HG03571 (cell line): ENCODE results near the gene GRM1.

ENCODE experiments used
- ATAC-seq: cut with Tn5 transposase; IDR thresholded peaks from one replicate; pipeline ENCODE4 v1.9.1; 2021; ENCODE audit not compliant: unreplicated experiment

The GRM1 gene

DNA sequence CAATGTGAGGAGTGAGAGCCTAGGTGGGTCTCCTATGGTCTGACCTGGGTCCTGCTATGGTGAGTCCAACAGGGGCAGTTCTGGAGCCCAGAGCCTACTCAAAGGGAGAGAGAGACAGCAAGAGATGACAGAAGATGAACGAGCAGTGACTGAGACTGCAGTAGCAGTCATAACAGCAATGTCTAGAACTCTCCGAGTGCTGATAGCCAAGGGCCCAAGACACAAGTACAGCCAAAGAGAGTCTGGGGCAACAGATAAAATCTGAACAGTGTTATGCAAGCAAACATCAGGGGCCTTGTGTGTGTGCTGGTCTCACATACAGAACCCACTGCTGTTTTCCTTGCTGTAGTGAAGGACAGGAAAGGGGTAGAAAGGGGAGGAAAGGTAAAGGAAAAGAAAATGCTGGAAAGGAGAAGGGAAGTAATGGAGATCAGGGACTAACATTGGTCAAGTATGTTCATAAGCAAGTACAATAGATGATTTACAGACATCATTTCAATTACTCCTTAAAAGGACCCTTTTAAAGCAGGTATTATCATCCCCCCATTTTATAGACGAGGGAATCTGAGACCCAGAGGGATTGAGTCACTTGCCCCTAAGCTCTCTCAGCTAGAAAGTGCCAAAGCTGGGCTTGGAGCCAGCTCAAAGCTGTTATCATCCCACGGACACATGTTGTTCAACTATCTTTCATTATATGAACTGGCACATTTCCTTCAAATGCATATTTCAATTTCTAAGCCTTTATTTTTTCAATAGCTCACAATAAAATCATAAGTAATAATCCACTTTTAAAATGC, 332.5 kb downstream of the GRM1 start:
- ATAC-seq, result no peak

- ATAC-seq, result no peak
Observed at GRCh38 chr6:146363838-146364607, 335.2 kb downstream of the GRM1 start.

- ATAC-seq, result no peak
Observed at GRCh38 chr6:146364816-146365594, 336.1 kb downstream of the GRM1 start.

DNA sequence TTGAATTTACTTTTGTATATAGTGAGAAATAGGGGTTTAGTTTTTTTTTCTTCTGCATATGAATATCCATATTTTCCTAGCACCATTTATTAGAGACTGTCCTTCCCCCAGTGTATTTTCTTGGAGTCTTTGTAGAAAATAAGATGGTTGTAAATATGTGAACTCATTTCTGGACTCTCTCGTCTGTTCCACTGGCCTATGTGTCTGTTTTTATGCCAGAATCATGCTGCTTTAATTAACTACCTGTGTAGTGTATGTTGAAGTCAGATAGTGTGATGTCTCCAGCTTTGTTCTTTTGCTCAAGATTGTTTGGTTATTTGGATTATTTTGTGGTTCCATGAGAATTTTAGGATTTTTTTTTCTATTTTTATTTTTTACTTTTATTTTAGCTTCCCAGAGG, 338.2 kb downstream of the GRM1 start:
- ATAC-seq, result no peak

GRCh38 chr6:146369866-146370265, 341.0 kb downstream of the GRM1 start:
- ATAC-seq, result no peak

GRCh38 chr6:146381486-146381885, 352.6 kb downstream of the GRM1 start:
- no peak for ATAC-seq

DNA sequence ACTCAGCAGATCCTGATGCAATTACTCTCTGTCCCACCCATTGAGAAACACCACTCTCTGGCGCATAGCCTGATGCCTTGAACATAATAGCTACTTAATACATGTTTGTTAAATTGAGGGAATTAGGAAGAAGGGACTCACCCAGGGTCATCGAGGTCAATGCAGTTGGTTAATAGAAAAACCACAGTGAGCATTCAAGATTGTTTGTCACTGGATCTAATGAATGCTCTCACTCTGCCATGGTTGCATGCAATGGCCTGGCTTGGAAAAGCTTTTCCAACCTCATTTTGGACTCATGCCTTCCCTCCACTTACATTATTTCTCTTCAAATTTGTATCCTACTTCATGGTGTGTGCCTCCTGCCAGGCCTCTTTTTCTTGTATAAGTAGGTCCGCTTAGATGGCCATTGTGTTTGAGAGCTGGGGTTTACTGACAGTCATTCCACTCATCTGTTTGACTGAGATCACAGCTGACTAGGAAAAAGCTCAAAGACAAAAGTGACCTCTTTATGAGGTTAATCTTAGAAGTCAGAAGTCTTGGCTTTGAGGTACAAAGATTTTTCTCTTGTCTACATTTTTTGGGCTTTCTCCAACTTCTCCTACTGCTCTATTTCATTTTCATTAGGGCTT, 360.0 kb downstream of the GRM1 start:
- ATAC-seq, result no peak

- ATAC-seq, result no peak
Observed at GRCh38 chr6:146389740-146390139, 360.9 kb downstream of the GRM1 start.

- no peak for ATAC-seq
Observed at GRCh38 chr6:146397638-146398037, 368.8 kb downstream of the GRM1 start.

DNA sequence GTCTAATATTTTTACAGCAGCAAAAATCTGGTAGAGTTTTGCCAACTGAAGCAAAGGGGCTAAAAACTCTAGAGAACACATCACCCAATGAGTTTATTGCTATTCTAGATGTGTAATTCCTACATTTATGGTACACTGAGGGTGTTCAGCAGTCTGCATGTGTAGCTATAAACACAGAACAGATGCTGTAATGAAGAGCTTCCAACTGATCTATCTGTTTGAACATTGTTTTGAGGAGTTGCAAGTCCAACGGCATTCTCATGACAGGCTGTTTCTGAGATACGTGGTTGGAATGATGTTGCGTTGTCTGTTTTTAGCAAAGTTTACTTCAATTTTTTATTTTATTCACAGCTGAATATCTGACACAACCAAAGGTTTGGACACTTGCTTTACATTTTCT, 373.6 kb downstream of the GRM1 start:
- ATAC-seq, result no peak

DNA sequence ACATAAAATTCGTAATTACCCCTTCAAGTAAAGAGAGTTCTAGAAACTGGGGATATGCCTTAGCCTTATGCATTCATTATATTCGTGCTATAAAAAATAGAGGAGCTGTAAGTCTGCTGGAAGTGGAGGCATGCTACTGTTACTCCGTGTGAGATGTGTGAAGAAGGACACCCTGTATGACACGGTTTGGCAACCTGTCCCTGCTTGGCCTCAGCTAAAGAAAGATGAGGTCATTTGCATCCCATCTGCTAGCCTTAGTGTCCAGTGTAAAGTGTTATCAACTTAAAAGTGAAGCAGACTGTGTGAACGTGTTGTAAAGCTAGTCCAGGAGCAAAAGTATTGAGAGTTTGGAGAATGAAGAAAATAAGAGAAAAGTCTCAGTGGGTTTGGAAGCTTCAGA, 379.7 kb downstream of the GRM1 start:
- no peak for ATAC-seq

- ATAC-seq, result no peak
Observed at GRCh38 chr6:146410851-146411595, 382.2 kb downstream of the GRM1 start.

DNA sequence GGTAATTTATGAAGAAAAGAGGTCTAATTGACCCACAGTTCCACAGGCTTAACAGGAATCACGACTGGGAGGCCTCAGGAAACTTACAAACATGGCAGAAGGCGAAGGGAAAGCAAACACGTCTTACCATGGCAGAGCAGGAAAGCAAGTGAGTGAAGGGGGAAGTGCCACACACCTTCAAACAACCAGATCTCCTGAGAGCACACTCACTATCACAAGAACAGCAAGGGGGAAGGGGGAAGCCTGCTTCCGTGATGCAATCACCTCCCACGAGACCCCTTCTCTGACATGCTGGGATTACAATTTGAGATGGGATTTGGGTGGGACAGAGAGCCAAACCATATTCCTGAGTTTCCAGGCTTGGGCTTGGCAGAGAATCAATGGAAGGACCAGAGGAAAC, 390.7 kb downstream of the GRM1 start:
- no peak for ATAC-seq

GRCh38 chr6:146420255-146420654, 391.4 kb downstream of the GRM1 start:
- ATAC-seq, result no peak

DNA sequence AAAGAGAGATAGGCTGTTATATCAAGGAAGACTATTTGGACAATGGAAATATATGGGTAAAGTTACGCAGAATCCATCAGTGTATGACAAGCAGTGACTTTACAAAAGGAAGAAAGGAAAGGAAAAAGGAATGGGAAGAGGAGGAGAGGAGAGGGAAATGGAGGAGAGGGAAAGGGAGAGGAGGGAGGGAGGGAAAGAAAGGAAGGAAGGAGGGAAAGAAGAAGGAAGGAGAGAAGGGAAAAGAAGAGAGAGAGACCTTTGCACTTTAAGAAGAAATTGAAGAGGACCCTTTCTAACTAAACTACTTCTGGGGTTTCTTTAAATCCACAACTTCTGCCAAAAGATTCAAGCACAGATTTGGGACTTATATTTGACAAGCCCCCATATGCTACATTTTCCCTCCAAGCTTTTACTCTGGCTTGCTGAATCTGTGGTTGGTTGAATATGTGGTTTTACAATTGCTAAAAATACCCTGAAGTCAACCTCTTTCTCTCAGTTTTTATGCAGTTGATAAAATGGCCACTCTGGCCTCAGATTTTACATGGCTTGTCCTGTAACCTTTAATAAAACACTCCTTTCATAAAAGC, 394.0 kb downstream of the GRM1 start:
- peak; percentile 20 for ATAC-seq

DNA sequence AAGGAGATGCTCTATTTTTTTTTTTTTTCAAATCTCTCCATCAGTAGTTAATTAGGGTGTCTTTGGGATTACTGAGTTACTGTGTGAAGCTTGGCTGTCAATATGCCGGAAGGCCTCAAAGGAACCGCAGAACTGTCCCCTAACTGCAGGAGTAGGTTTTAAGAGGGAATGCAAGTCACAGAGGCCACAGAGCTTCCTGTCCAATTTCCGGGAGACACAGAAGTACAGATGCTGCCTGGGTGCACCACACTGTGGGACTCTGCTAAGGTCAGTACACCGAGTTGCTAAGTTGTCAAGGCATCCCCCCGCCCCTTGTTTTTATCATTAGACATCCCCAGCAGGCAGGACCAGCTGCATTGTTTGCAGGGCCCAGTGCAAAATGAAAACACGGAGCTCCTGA, 394.6 kb downstream of the GRM1 start:
- peak; percentile 58 for ATAC-seq

DNA sequence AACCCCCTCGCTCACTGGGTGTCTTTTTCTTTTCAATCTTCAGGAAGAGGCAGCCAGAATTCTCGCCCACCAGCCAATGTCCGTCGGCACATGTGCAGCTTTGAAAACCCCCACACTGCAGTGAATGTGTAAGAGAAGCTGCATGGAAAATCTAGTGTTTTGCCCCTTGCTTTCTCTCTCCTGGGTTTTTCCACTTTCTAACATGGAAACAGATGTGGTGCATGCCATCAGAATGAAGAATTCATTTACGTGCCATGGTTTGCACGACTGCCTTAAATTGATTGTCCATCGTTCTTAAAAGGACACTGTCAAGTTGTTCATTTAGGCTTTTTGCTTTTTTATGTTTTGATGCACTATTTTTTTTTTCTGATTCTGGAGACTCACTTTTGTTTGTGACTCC, 397.7 kb downstream of the GRM1 start:
- ATAC-seq, result no peak

DNA sequence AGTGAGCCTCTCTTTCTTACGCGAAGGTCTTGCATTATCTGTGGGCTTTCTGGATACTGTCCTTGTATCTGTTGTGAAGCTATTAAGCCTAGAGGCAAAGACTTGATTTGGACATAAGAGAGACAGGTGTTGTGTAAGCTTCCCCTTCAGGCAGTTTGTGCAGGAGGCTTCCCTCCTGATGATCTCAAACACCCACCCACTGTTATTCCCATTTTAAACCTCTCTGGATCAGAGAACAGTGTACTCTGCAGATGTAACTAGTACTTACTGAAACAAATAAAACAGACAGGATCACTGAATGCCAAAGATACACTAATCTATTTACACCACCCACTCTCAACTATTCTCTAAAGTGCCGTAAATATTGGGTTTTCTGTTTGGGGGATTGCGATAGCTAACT, 401.0 kb downstream of the GRM1 start:
- no peak for ATAC-seq

DNA sequence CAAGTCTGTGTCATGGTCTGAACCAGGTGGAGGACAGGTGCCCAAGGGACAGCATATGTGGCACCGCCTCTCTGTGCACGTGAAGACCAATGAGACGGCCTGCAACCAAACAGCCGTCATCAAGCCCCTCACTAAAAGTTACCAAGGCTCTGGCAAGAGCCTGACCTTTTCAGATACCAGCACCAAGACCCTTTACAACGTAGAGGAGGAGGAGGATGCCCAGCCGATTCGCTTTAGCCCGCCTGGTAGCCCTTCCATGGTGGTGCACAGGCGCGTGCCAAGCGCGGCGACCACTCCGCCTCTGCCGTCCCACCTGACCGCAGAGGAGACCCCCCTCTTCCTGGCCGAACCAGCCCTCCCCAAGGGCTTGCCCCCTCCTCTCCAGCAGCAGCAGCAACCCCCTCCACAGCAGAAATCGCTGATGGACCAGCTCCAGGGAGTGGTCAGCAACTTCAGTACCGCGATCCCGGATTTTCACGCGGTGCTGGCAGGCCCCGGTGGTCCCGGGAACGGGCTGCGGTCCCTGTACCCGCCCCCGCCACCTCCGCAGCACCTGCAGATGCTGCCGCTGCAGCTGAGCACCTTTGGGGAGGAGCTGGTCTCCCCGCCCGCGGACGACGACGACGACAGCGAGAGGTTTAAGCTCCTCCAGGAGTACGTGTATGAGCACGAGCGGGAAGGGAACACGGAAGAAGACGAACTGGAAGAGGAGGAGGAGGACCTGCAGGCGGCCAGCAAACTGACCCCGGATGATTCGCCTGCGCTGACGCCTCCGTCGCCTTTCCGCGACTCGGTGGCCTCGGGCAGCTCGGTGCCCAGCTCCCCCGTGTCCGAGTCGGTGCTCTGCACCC, 405.2 kb downstream of the GRM1 start:
- no peak for ATAC-seq
